ENCODE measurements around the gene POLR1F. TPM values are rescaled to one million over a fixed set of nuclear protein-coding genes. Genes with fewer than 3 reads are reported as not detected.

POLR1F gene
- total RNA-seq, 3 donors from 2014 or later (not counting 1 experiment from before 2014, with no cell fraction given) = 25.9 to 38.5 (median 31.3) TPM

GRCh38 chr7:19725770-19726169, 16.9 kb upstream of the POLR1F start:
- peaks cover 0 to 3% of the 10 kb centered on the region in 2 donors for H3K27me3 Mint-ChIP-seq (ENCODE audit: low read depth in 2 of 2)
- TF ChIP-seq, protein P1, sequence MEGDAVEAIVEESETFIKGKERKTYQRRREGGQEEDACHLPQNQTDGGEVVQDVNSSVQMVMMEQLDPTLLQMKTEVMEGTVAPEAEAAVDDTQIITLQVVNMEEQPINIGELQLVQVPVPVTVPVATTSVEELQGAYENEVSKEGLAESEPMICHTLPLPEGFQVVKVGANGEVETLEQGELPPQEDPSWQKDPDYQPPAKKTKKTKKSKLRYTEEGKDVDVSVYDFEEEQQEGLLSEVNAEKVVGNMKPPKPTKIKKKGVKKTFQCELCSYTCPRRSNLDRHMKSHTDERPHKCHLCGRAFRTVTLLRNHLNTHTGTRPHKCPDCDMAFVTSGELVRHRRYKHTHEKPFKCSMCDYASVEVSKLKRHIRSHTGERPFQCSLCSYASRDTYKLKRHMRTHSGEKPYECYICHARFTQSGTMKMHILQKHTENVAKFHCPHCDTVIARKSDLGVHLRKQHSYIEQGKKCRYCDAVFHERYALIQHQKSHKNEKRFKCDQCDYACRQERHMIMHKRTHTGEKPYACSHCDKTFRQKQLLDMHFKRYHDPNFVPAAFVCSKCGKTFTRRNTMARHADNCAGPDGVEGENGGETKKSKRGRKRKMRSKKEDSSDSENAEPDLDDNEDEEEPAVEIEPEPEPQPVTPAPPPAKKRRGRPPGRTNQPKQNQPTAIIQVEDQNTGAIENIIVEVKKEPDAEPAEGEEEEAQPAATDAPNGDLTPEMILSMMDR (IDR thresholded peaks at IDR 0.05) = no peak
- H3K4me1 Mint-ChIP-seq = no peaks in the 10 kb centered on the region
- intact Hi-C loops (cut with micrococcal nuclease) = no loop called here
- Histone ChIP-seq H3K4me3 (ENCODE audit: low read length) (no peak overlapping the region), H3K27ac (ENCODE audit: low read length) (no peak overlapping the region), H3K4me1 (ENCODE audit: control insufficient read depth, insufficient read depth, low read length) (no peaks in the 10 kb centered on the region), H3K36me3 (ENCODE audit: control insufficient read depth, insufficient read depth, low read length) (no peaks in the 10 kb centered on the region), H3K9me3 (ENCODE audit: control insufficient read depth, insufficient read depth, low read length) (no peaks in the 10 kb centered on the region), H3K27me3 (ENCODE audit: control insufficient read depth, insufficient read depth, low read length) (no peaks in the 10 kb centered on the region)
- H3K36me3 Mint-ChIP-seq = no peaks in the 10 kb centered on the region
- no peak overlapping the region for H3K27ac Mint-ChIP-seq
- no peak overlapping the region for H3K4me3 Mint-ChIP-seq
- 92% methylated on average over 5 of the region's 5 CpGs for WGBS (ENCODE audit: insufficient coverage)
- DNase-seq = no peak
- no peak for ATAC-seq
- no peaks in the 10 kb centered on the region for H3K9me3 Mint-ChIP-seq

GRCh38 chr7:19715499-19715898, 6.7 kb upstream of the POLR1F start:
- intact Hi-C loops (cut with micrococcal nuclease) = no loop called here
- ATAC-seq (no peak), DNase-seq (no peak)
- H3K27ac Mint-ChIP-seq = no peak overlapping the region
- H3K36me3 Mint-ChIP-seq = no peaks in the 10 kb centered on the region
- Histone ChIP-seq H3K27me3 (ENCODE audit: control insufficient read depth, insufficient read depth, low read length) (no peaks in the 10 kb centered on the region), H3K4me3 (ENCODE audit: low read length) (no peak overlapping the region), H3K27ac (ENCODE audit: low read length) (no peak overlapping the region), H3K9me3 (ENCODE audit: control insufficient read depth, insufficient read depth, low read length) (no peaks in the 10 kb centered on the region), H3K36me3 (ENCODE audit: control insufficient read depth, insufficient read depth, low read length) (no peaks in the 10 kb centered on the region), H3K4me1 (ENCODE audit: control insufficient read depth, insufficient read depth, low read length) (no peaks in the 10 kb centered on the region)
- no peak overlapping the region for H3K4me3 Mint-ChIP-seq
- TF ChIP-seq, protein P1 (IDR thresholded peaks at IDR 0.05) = no peak
- H3K9me3 Mint-ChIP-seq = no peaks in the 10 kb centered on the region
- H3K27me3 Mint-ChIP-seq (ENCODE audit: low read depth in 2 of 2) = peaks cover 0 to 16% of the 10 kb centered on the region in 2 donors
- H3K4me1 Mint-ChIP-seq = no peaks in the 10 kb centered on the region
- 95% methylated on average over 1 of the region's 1 CpG for WGBS (ENCODE audit: insufficient coverage)

- Mint-ChIP-seq H3K4me1 (peaks cover 15 to 16% of the 10 kb centered on the region in 2 donors), H3K27me3 (ENCODE audit: low read depth in 2 of 2) (peaks cover 0 to 14% of the 10 kb centered on the region in 2 donors), H3K36me3 (no peaks in the 10 kb centered on the region), H3K27ac (no peak overlapping the region), H3K9me3 (no peaks in the 10 kb centered on the region), H3K4me3 (no peak overlapping the region)
- H3K4me3 ChIP-seq (ENCODE audit: low read length) = no peak overlapping the region
- peaks cover 7% of the 10 kb centered on the region for H3K4me1 ChIP-seq (ENCODE audit: control insufficient read depth, insufficient read depth, low read length)
- intact Hi-C loops (cut with micrococcal nuclease) = loop anchor here (1.0 kb wide), 1 partner anchor 885 kb away; no protein-coding TSS in a partner anchor
- DNase-seq (peak in 1 of 2 donors; percentile 75), ATAC-seq (no peak)
- TF ChIP-seq, protein P1 (IDR thresholded peaks at IDR 0.05) = peak; percentile 53
- H3K27ac ChIP-seq (ENCODE audit: low read length) = no peak overlapping the region
- no peaks in the 10 kb centered on the region for H3K27me3 ChIP-seq (ENCODE audit: control insufficient read depth, insufficient read depth, low read length)
- no peaks in the 10 kb centered on the region for H3K9me3 ChIP-seq (ENCODE audit: control insufficient read depth, insufficient read depth, low read length)
- no peaks in the 10 kb centered on the region for H3K36me3 ChIP-seq (ENCODE audit: control insufficient read depth, insufficient read depth, low read length)
- WGBS (ENCODE audit: insufficient coverage) = 86% methylated on average over 1 of the region's 1 CpG
These were observed 4.8 kb upstream of the POLR1F start for GRCh38 chr7:19713676-19714075.

GRCh38 chr7:19709249-19709578, 377 bp upstream of the POLR1F start:
- Histone ChIP-seq H3K36me3 (ENCODE audit: control insufficient read depth, insufficient read depth, low read length) (no peaks in the 10 kb centered on the region), H3K27ac (ENCODE audit: low read length) (peak overlapping the region; percentile 83), H3K4me3 (ENCODE audit: low read length) (peak overlapping the region; percentile 96), H3K4me1 (ENCODE audit: control insufficient read depth, insufficient read depth, low read length) (peaks cover 15% of the 10 kb centered on the region), H3K27me3 (ENCODE audit: control insufficient read depth, insufficient read depth, low read length) (no peaks in the 10 kb centered on the region), H3K9me3 (ENCODE audit: control insufficient read depth, insufficient read depth, low read length) (no peaks in the 10 kb centered on the region)
- Mint-ChIP-seq H3K9me3 (no peaks in the 10 kb centered on the region), H3K4me3 (peak overlapping the region; percentile 95), H3K27ac (peak overlapping the region; percentile 94 to 96), H3K36me3 (no peaks in the 10 kb centered on the region), H3K4me1 (peaks cover 37 to 43% of the 10 kb centered on the region in 2 donors), H3K27me3 (ENCODE audit: low read depth in 2 of 2) (peaks cover 0 to 14% of the 10 kb centered on the region in 2 donors)
- ATAC-seq (no peak), DNase-seq (no peak)
- intact Hi-C loops (cut with micrococcal nuclease) = loop anchor here (1.0 kb wide), 1 partner anchor 889 kb away; no protein-coding TSS in a partner anchor
- TF ChIP-seq, protein P1 (IDR thresholded peaks at IDR 0.05) = no peak
- 77% methylated on average over 6 of the region's 6 CpGs for WGBS (ENCODE audit: insufficient coverage)
